Measurements from ENCODE around the gene APOA4. TPM values are rescaled to one million over a fixed set of nuclear protein-coding genes. Genes with fewer than 3 reads are reported as not detected.
A peak's percentile ranks its signal among the peaks of the same experiment; 100 is the strongest.

APOA4 gene
- total and polyA plus RNA-seq, 2 of the 13 experiments (the other 11 are each of a cell fraction or from before 2014, with no cell fraction given) = 3.8 to 7.2 TPM

GRCh38 chr11:116829525-116830183, 6.5 kb upstream of the APOA4 start, which contains the start of gene APOC3 (continued):
- no peak for TF ChIP-seq CREB3 (CRISPR knock-in tag; IDR thresholded peaks at IDR 0.05)
- TF ChIP-seq ZNF432 (CRISPR knock-in tag; IDR thresholded peaks at IDR 0.05; ENCODE audit: borderline replicate concordance) = no peak
- peak; percentile 79 for TF ChIP-seq ZKSCAN5 (CRISPR knock-in tag; IDR thresholded peaks at IDR 0.05)
- no peak for TF ChIP-seq TGIF2 (CRISPR knock-in tag; IDR thresholded peaks at IDR 0.05)
- peak; percentile 86; the same call in 1 of the 2 replicates for TF ChIP-seq ZNF280B (CRISPR knock-in tag; IDR thresholded peaks at IDR 0.05; ENCODE audit: borderline replicate concordance)
- no peak for TF ChIP-seq ZNF264 (CRISPR knock-in tag; IDR thresholded peaks at IDR 0.05)
- no peak for TF ChIP-seq DMTF1 (CRISPR knock-in tag; IDR thresholded peaks at IDR 0.05)
- TF ChIP-seq POGK (CRISPR knock-in tag; conservative IDR thresholded peaks at IDR 0.05) = 0 out of 2 replicates have a peak, but pooled peaks have one; percentile 45
- 0 out of 2 replicates have a peak, but pooled peaks have one; percentile 58 for TF ChIP-seq ZNF775 (CRISPR knock-in tag; IDR thresholded peaks at IDR 0.05; ENCODE audit: borderline replicate concordance)
- TF ChIP-seq GABPB1 (CRISPR knock-in tag; IDR thresholded peaks at IDR 0.05) = peak; percentile 40
- no peak for TF ChIP-seq NFIC (IDR thresholded peaks at IDR 0.05; ENCODE audit: low read length)
- no peak for TF ChIP-seq MTF1 (CRISPR knock-in tag; IDR thresholded peaks at IDR 0.05)
- 0 out of 2 replicates have a peak, but pooled peaks have one; percentile 57 for TF ChIP-seq IRF1 (CRISPR knock-in tag; IDR thresholded peaks at IDR 0.05; ENCODE audit: low read depth)

Data from HepG2 (cell line).